Upper lobe of left lung (tissue), 4 donors: ENCODE measurements around the gene TMEM221.

Experiments used
- CTCF ChIP-seq, 6 experiments: fragments of 450-650 bp in 4 of 6; fragments of 200-600 bp in 2 of 6; sonication (generic) in 2 of 6; IDR thresholded peaks; one replicate each; pipeline ENCODE4 v1.5.1; 2016 to 2019; ENCODE audit warnings: antibody characterized with exemption in 6 of 6
- EP300 ChIP-seq, 4 donors: sonication (generic); formaldehyde crosslinking; IDR thresholded peaks; one replicate each; pipeline ENCODE4 v1.5.1; 2017; ENCODE audit warnings: antibody characterized with exemption in 4 of 4, control low read depth in 2 of 4
- POLR2A ChIP-seq, 4 donors: fragments of 450-650 bp; IDR thresholded peaks; one replicate each; pipeline ENCODE4 v1.5.1; 2016 to 2017; ENCODE audit warnings: antibody characterized with exemption in 4 of 4, mild to moderate bottlenecking in 2 of 4

DNA sequence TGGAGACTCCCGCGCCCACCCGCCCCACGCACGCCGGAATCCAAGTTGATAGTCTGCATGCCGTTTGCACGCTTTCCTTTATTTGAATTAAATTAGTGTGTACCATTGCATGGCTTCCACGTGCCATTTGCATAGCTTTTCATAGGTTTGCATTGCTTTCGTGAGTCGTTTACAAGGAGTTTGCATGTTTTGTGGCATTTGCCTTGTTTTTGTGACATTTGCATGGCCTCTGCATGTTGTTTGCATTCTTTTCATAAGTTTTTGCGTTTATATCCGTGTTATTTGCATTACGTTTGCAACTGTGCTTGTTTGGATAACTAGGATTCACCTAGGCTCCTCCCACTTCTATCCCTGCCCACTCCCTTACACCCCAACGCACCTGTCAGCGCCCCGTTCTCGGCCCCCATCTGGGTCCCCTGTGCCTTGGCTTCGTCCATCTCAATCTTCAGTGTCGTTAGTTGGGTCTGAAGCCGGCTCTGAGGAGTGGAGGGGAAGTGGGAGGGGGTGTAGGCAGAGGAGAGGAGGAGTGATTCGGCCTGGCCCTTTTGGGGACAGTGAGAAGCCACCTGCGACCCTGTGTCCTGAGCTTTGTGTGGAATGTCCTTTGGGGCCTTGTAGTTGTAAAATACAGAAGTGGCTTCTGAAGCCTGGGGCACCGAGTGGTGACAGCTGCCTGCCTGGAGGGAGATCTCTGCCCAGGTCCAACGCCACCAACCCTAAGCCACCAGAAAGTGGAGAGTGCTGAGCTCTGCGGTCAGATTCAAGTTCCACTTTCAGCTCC lies 56.9 kb downstream of the TMEM221 start:
- TF ChIP-seq CTCF (IDR thresholded peaks at IDR 0.05) (no peak), POLR2A (IDR thresholded peaks at IDR 0.05) (no peak), EP300 (IDR thresholded peaks at IDR 0.05) (no peak)
